Activated T-cell treated with anti-CD3 and anti-CD28 coated beads, Interleukin-2, amount 50 U/mL, for 4 hours (primary cell): ENCODE measurements around the gene CHST3. TPM values are rescaled to one million over a fixed set of nuclear protein-coding genes. Genes with fewer than 3 reads are reported as not detected.
"Not testable (repeated sequence)": the region's sequence is repeated elsewhere in the genome, so short reads cannot be mapped to it uniquely, and the experiment has no call there.

ENCODE experiments used
- ATAC-seq, 2 donors: fragments of 200-7000 bp; cut with Tn5 transposase; one replicate each; pipeline ENCODE4 v1.10.0; 2021
- DNase-seq: peaks from one replicate; pipeline ENCODE4 v3.0.0-alpha.2; 2020
- H3K27me3 Mint-ChIP-seq: one replicate; pipeline ENCODE4 v1.8.0; 2021; ENCODE audit warnings: low read depth, mixed read lengths
- H3K36me3 Mint-ChIP-seq: one replicate; pipeline ENCODE4 v1.8.0; 2022; ENCODE audit warnings: mixed read lengths; ENCODE audit not compliant: insufficient read depth
- H3K4me1 Mint-ChIP-seq: one replicate; pipeline ENCODE4 v1.8.0; 2021; ENCODE audit warnings: low read depth, mixed read lengths
- H3K4me3 Mint-ChIP-seq: one replicate; pipeline ENCODE4 v1.8.0; 2021; ENCODE audit warnings: mild to moderate bottlenecking, moderate library complexity, mixed read lengths
- H3K9me3 Mint-ChIP-seq: one replicate; pipeline ENCODE4 v1.8.0; 2021; ENCODE audit warnings: mixed read lengths
- total RNA-seq, 3 donors: library from RNA; stranded (reverse); gene quantifications; one replicate each; pipeline ENCODE4 v1.2.1, GENCODE V29; 2021

CHST3 gene
- total RNA-seq, 3 donors from 2014 or later, result 0.90 to 2.0 (median 1.1) TPM

DNA sequence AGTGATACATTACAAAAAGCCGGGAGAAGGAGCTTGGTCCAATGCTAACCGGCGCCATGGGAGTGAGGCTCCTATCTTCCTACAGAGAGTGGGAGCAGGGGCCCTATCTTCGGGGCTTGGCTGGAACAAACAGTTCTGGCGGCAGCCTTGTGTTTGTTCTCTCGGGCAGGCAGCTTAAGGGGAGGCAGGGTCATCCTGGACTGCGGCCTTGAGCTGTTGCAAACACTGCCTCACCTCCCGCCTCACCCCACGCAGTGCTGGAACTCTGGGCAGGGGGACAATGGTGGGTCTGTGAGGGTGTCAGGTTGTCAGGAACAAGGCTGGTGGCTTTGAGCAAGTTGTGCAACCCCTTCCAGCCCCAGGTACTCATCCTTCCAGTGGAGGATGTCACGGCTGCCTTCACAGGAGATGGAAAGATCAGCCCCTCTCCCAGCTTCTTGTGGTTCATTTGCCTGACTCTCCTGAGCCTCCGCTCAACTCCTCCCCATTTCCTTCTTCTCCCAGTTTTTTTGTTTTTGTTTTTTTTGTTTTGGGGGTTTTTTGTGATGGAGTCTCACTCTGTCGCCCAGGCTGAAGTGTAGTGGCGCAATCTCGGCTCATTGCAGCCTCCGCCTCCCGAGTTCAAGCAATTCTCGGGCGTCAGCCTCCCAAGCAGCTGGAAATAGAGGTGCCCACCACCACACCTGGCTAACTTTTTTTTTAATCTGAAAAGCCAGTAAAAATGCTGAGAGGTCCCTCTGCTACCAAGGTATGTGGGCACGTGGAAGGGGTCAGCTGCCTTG, 66.8 kb downstream of the CHST3 start:
- Mint-ChIP-seq H3K4me1 (no peaks in the 10 kb centered on the region), H3K9me3 (no peaks in the 10 kb centered on the region), H3K27me3 (peaks cover 12% of the 10 kb centered on the region), H3K36me3 (no peaks in the 10 kb centered on the region), H3K4me3 (no peak overlapping the region)
- no peak for ATAC-seq
- DNase-seq, result no peak

GRCh38 chr10:72031706-72032105, 67.5 kb downstream of the CHST3 start:
- Mint-ChIP-seq H3K4me3 (no peak overlapping the region), H3K4me1 (no peaks in the 10 kb centered on the region), H3K9me3 (no peaks in the 10 kb centered on the region), H3K27me3 (peaks cover 12% of the 10 kb centered on the region), H3K36me3 (no peaks in the 10 kb centered on the region)
- ATAC-seq, result no peak
- no peak for DNase-seq

DNA sequence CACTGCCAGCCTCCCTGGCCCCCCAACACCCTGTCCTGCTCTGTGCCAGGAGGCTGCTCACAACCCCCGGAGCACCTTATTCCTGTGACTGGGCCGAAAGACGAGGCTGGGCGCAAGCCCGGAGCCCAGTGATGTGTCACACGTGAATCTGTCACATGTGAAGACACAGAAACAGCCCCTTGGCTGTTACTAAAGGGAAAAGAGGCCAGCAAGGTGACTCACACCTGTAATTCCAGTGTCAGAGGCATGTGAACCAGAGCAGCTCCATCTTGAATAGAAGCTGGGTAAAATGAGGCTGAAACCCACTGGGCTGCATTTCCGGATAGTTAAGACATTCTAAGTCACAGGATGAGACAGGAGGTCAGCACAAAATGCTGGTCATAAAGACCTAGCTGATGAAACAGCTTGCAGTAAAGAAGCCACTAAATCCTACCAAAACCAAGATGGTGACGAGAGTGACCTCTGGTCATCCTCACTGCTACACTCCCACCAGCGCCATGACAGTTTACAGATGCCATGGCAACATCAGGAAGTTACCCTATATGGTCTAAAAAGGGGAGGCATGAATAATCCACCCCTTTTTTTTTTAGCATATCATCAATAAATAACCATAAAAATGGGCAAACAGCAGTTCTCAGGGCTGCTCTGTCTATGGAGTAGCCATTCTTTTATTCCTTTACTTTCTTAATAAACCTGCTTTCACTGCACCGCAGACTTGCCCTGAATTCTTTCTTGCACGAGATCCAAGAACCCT, 68.4 kb downstream of the CHST3 start:
- not testable (repeated sequence) for H3K9me3 Mint-ChIP-seq, H3K27me3 Mint-ChIP-seq, H3K4me3 Mint-ChIP-seq, ATAC-seq, H3K36me3 Mint-ChIP-seq, DNase-seq, H3K4me1 Mint-ChIP-seq

- Mint-ChIP-seq H3K4me1 (no peaks in the 10 kb centered on the region), H3K4me3 (no peak overlapping the region), H3K36me3 (no peaks in the 10 kb centered on the region), H3K9me3 (no peaks in the 10 kb centered on the region), H3K27me3 (peaks cover 4% of the 10 kb centered on the region)
- DNase-seq (no peak), ATAC-seq (no peak)
These were observed 69.9 kb downstream of the CHST3 start for GRCh38 chr10:72034040-72034499.

- no peak for ATAC-seq
- no peak overlapping the region for H3K4me3 Mint-ChIP-seq
- H3K4me1 Mint-ChIP-seq, result no peaks in the 10 kb centered on the region
These were observed 70.6 kb downstream of the CHST3 start for GRCh38 chr10:72034761-72035160.

DNA sequence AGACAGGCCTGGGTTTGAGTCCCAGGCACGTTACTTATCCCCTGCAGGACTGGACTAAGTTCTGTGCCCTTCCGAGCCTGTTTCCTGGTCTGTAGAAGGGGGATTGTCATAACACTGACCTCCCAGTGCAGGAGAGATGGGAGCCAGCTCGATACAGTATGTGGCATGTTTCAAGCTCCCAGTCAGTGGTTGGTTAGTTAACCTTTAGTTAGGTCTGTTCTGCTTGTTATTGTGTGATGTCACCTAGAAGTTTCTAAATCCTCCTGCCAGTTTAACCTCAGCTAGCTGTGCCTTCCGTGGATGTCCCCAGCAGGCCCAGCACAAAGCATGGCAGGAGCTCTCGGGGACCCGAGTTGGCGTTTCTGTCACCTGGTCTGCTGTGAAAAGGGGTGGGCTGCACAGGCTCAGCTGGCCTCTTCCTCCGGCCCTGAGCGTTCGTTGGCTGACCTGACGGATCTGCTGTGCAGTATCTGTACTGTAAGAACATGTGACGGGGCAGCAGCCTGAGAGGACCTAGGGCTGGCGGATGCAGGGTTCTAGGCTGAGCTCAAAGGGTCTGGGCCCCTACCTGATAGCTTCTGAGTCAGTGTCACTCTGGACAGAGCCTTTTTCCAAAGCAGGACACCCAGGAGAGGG, 71.2 kb downstream of the CHST3 start:
- H3K36me3 Mint-ChIP-seq, result no peaks in the 10 kb centered on the region
- no peaks in the 10 kb centered on the region for H3K9me3 Mint-ChIP-seq
- peaks cover 3% of the 10 kb centered on the region for H3K27me3 Mint-ChIP-seq
- H3K4me1 Mint-ChIP-seq, result no peaks in the 10 kb centered on the region
- no peak overlapping the region for H3K4me3 Mint-ChIP-seq
- DNase-seq (no peak), ATAC-seq (no peak)

More at GRCh38 chr10:72034761-72035160, 70.6 kb downstream of the CHST3 start:
- no peaks in the 10 kb centered on the region for H3K9me3 Mint-ChIP-seq
- peaks cover 3% of the 10 kb centered on the region for H3K27me3 Mint-ChIP-seq
- no peak for DNase-seq
- no peaks in the 10 kb centered on the region for H3K36me3 Mint-ChIP-seq

GRCh38 chr10:72037266-72037665, 73.1 kb downstream of the CHST3 start:
- no peak for DNase-seq
- no peak for ATAC-seq
- H3K27me3 Mint-ChIP-seq, result no peaks in the 10 kb centered on the region
- no peak overlapping the region for H3K4me3 Mint-ChIP-seq
- H3K36me3 Mint-ChIP-seq, result no peaks in the 10 kb centered on the region
- no peaks in the 10 kb centered on the region for H3K4me1 Mint-ChIP-seq
- no peaks in the 10 kb centered on the region for H3K9me3 Mint-ChIP-seq

- ATAC-seq (no peak), DNase-seq (no peak)
- no peaks in the 10 kb centered on the region for H3K4me1 Mint-ChIP-seq
- H3K27me3 Mint-ChIP-seq, result no peaks in the 10 kb centered on the region
- no peaks in the 10 kb centered on the region for H3K9me3 Mint-ChIP-seq
- no peak overlapping the region for H3K4me3 Mint-ChIP-seq
- H3K36me3 Mint-ChIP-seq, result no peaks in the 10 kb centered on the region
These were observed 73.6 kb downstream of the CHST3 start for GRCh38 chr10:72037811-72038210.

DNA sequence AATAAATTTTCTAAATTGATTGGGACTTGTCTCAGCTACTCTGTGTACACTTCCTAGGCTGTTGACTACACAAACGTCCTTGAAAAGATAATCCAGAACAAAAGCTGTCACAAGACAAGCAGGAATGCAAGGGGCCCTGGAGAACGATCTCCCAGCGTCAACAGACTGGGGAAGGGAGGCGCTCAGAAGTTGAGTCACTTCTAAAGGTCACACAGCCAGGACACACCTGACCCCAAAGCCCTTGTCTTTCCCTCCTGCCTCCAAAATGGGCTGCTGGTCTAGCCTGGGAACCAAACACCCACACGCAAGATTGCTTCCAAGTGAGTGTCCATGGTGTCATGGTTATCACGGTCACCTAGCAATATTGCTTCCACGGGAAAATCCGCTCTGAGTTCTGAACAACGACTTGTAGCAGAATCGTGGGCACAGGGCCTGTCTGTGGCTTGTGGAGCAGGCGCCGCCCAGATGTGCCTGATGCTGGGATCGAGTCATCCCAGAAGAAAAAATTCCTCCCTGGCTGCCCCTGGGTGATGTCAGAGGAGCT, 74.3 kb downstream of the CHST3 start:
- H3K36me3 Mint-ChIP-seq, result no peaks in the 10 kb centered on the region
- ATAC-seq, result no peak
- no peaks in the 10 kb centered on the region for H3K4me1 Mint-ChIP-seq
- no peak overlapping the region for H3K4me3 Mint-ChIP-seq
- H3K9me3 Mint-ChIP-seq, result no peaks in the 10 kb centered on the region
- no peak for DNase-seq
- no peaks in the 10 kb centered on the region for H3K27me3 Mint-ChIP-seq

GRCh38 chr10:72039377-72039776, 75.2 kb downstream of the CHST3 start:
- ATAC-seq, result peak in 1 of 2 donors; percentile 30

GRCh38 chr10:72041491-72041890, 77.3 kb downstream of the CHST3 start:
- DNase-seq (no peak), ATAC-seq (no peak)
- H3K4me1 Mint-ChIP-seq, result no peaks in the 10 kb centered on the region
- H3K27me3 Mint-ChIP-seq, result no peaks in the 10 kb centered on the region
- H3K9me3 Mint-ChIP-seq, result no peaks in the 10 kb centered on the region
- H3K36me3 Mint-ChIP-seq, result no peaks in the 10 kb centered on the region
- no peak overlapping the region for H3K4me3 Mint-ChIP-seq

More at GRCh38 chr10:72039377-72039776, 75.2 kb downstream of the CHST3 start:
- Mint-ChIP-seq H3K4me1 (no peaks in the 10 kb centered on the region), H3K4me3 (no peak overlapping the region), H3K9me3 (no peaks in the 10 kb centered on the region), H3K27me3 (no peaks in the 10 kb centered on the region), H3K36me3 (no peaks in the 10 kb centered on the region)
- DNase-seq, result no peak

- Mint-ChIP-seq H3K27me3 (no peaks in the 10 kb centered on the region), H3K9me3 (no peaks in the 10 kb centered on the region), H3K4me3 (no peak overlapping the region), H3K36me3 (no peaks in the 10 kb centered on the region), H3K4me1 (peaks cover under 1% of the 10 kb centered on the region)
- DNase-seq, result no peak
- ATAC-seq, result no peak
These were observed 79.0 kb downstream of the CHST3 start for GRCh38 chr10:72043016-72043834.

- no peaks in the 10 kb centered on the region for H3K27me3 Mint-ChIP-seq
- DNase-seq (no peak), ATAC-seq (no peak)
- peaks cover 5% of the 10 kb centered on the region for H3K4me1 Mint-ChIP-seq
- H3K4me3 Mint-ChIP-seq, result no peak overlapping the region
- H3K36me3 Mint-ChIP-seq, result no peaks in the 10 kb centered on the region
- H3K9me3 Mint-ChIP-seq, result no peaks in the 10 kb centered on the region
These were observed 80.3 kb downstream of the CHST3 start for GRCh38 chr10:72044417-72045041.
